Ishikawa (cell line): ENCODE data around the gene NDUFB3.

Source experiments
- CEBPB ChIP-seq: IDR thresholded peaks from 2 replicates; pipeline ENCODE4 v1.6.1; 2012
- CREB1 ChIP-seq: IDR thresholded peaks from 2 replicates; pipeline ENCODE4 v1.6.1; 2012; ENCODE audit warnings: low read depth
- EGR1 ChIP-seq: IDR thresholded peaks from 2 replicates; pipeline ENCODE4 v1.6.1; 2012
- EP300 ChIP-seq: IDR thresholded peaks from 2 replicates; pipeline ENCODE4 v1.6.1; 2012; ENCODE audit warnings: borderline replicate concordance
- FOXM1 ChIP-seq: IDR thresholded peaks from 2 replicates; pipeline ENCODE4 v1.6.1; 2012; ENCODE audit warnings: low read depth, borderline replicate concordance
- NFIC ChIP-seq: IDR thresholded peaks from 2 replicates; pipeline ENCODE4 v1.6.1; 2012
- RAD21 ChIP-seq: IDR thresholded peaks from 2 replicates; pipeline ENCODE4 v1.6.1; 2012; ENCODE audit warnings: low read depth
- REST ChIP-seq: IDR thresholded peaks from 2 replicates; pipeline ENCODE4 v1.6.1; 2012; ENCODE audit warnings: low read depth, mild to moderate bottlenecking
- TAF1 ChIP-seq: IDR thresholded peaks from 2 replicates; pipeline ENCODE4 v1.6.1; 2012; ENCODE audit warnings: low read depth, mild to moderate bottlenecking
- TCF12 ChIP-seq: IDR thresholded peaks from 2 replicates; pipeline ENCODE4 v1.6.1; 2012; ENCODE audit warnings: low read depth
- TEAD4 ChIP-seq: IDR thresholded peaks from 2 replicates; pipeline ENCODE4 v1.6.1; 2012
- USF1 ChIP-seq: IDR thresholded peaks from 2 replicates; pipeline ENCODE4 v1.6.1; 2012
- YY1 ChIP-seq: IDR thresholded peaks from 2 replicates; pipeline ENCODE4 v1.6.1; 2012; ENCODE audit warnings: low read depth
- ZBTB7A ChIP-seq: IDR thresholded peaks from 2 replicates; pipeline ENCODE4 v1.6.1; 2012; ENCODE audit warnings: low read depth
- TF ChIP-seq, protein P1 (sequence below): IDR thresholded peaks from 2 replicates; pipeline ENCODE4 v1.6.1; 2012

NDUFB3 gene

GRCh38 chr2:201127570-201127969 is 55.8 kb downstream of the NDUFB3 start:
- TF ChIP-seq FOXM1 (no peak), YY1 (no peak), TEAD4 (no peak), CEBPB (no peak), USF1 (no peak), TAF1 (no peak), RAD21 (no peak), CREB1 (no peak), REST (no peak), TCF12 (no peak), EP300 (no peak), EGR1 (no peak), NFIC (no peak), ZBTB7A (no peak)
- TF ChIP-seq, protein P1, sequence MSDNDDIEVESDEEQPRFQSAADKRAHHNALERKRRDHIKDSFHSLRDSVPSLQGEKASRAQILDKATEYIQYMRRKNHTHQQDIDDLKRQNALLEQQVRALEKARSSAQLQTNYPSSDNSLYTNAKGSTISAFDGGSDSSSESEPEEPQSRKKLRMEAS: no peak

- TF ChIP-seq ZBTB7A: no peak
- TF ChIP-seq NFIC: no peak
- no peak for TF ChIP-seq TAF1
- TF ChIP-seq USF1: no peak
- TF ChIP-seq, protein P1: no peak
- TF ChIP-seq YY1: no peak
- TF ChIP-seq FOXM1: no peak
- no peak for TF ChIP-seq RAD21
These were observed 56.2 kb downstream of the NDUFB3 start for GRCh38 chr2:201128033-201128432.

- TF ChIP-seq USF1 (0 out of 2 replicates have a peak, but pooled peaks have one; percentile 8), TAF1 (no peak)
These were observed 57.2 kb downstream of the NDUFB3 start for GRCh38 chr2:201128933-201129505.

GRCh38 chr2:201130524-201131186 is 58.9 kb downstream of the NDUFB3 start:
- no peak for TF ChIP-seq CREB1
- TF ChIP-seq NFIC: no peak
- TF ChIP-seq EGR1: no peak
- no peak for TF ChIP-seq FOXM1
- no peak for TF ChIP-seq YY1
- TF ChIP-seq TCF12: no peak
- TF ChIP-seq TAF1: no peak
- no peak for TF ChIP-seq USF1
- no peak for TF ChIP-seq ZBTB7A
- no peak for TF ChIP-seq RAD21
- no peak for TF ChIP-seq CEBPB

DNA sequence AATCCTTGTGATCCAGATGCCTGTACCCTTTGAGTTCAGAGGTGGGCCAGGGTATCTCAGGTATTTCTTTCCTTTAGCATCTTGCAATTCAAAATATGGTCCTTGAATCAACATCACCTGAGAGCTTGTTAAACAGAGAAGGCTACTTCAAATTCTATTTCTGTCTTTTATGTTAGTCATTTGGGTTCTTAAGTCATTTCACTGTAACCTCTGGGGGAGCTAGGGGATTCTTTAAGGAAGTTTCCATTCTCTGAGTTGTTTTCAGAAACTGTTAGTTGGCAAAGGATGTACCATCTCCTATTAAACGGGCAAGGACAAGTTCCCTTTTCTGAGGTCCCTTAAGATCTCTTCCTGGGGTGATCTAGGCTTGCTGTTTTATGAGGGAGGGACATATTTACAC is 60.7 kb downstream of the NDUFB3 start:
- TF ChIP-seq TEAD4: no peak
